H9 (cell line): ENCODE results near the gene TMCC3. TPM values are rescaled to one million over a fixed set of nuclear protein-coding genes. Genes with fewer than 3 reads are reported as not detected.

Source experiments
- DNase-seq: peaks from one replicate; pipeline ENCODE4 v3.0.0-alpha.2; 2017
- H2AFZ ChIP-seq: one replicate; pipeline ENCODE4 v1.6.1; 2013; ENCODE audit warnings: mild to moderate bottlenecking, low read length, control low read depth, moderate library complexity
- H2AK5ac ChIP-seq: 2 replicates; pipeline ENCODE4 v1.6.1; 2013; ENCODE audit warnings: low read length, control low read depth, mixed read lengths; ENCODE audit not compliant: insufficient read length
- H2BK120ac ChIP-seq: one replicate; pipeline ENCODE4 v1.6.1; 2013; ENCODE audit warnings: low read depth, mild to moderate bottlenecking, low read length, control low read depth, inconsistent platforms; ENCODE audit not compliant: poor library complexity, severe bottlenecking
- H2BK12ac ChIP-seq: 2 replicates; pipeline ENCODE4 v1.6.1; 2013; ENCODE audit warnings: low read length, control low read depth, mixed read lengths, low read depth; ENCODE audit not compliant: insufficient read length
- H2BK15ac ChIP-seq: 2 replicates; pipeline ENCODE4 v1.6.1; 2013; ENCODE audit warnings: low read depth, low read length, control low read depth
- H2BK20ac ChIP-seq: one replicate; pipeline ENCODE4 v1.6.1; 2013; ENCODE audit warnings: low read depth, mild to moderate bottlenecking, low read length, control low read depth, inconsistent platforms; ENCODE audit not compliant: poor library complexity, severe bottlenecking
- H2BK5ac ChIP-seq: 2 replicates; pipeline ENCODE4 v1.6.1; 2013; ENCODE audit warnings: low read length, control low read depth, mixed read lengths; ENCODE audit not compliant: insufficient read length
- H3K14ac ChIP-seq: 2 replicates; pipeline ENCODE4 v1.6.1; 2013; ENCODE audit warnings: low read length, control low read depth; ENCODE audit not compliant: insufficient read depth
- H3K18ac ChIP-seq: 2 replicates; pipeline ENCODE4 v1.6.1; 2013; ENCODE audit warnings: low read depth, mild to moderate bottlenecking, mixed read lengths, low read length, control low read depth; ENCODE audit not compliant: insufficient read length
- H3K23ac ChIP-seq: 2 replicates; pipeline ENCODE4 v1.6.1; 2013; ENCODE audit warnings: low read length, control low read depth, mixed read lengths, low read depth; ENCODE audit not compliant: insufficient read length
- H3K23me2 ChIP-seq: 2 replicates; pipeline ENCODE4 v1.6.1; 2013; ENCODE audit warnings: low read depth, mild to moderate bottlenecking, mixed read lengths, low read length, control low read depth; ENCODE audit not compliant: insufficient read length, poor library complexity, severe bottlenecking
- H3K27ac ChIP-seq: 2 replicates; pipeline ENCODE4 v1.5.1; 2013; ENCODE audit warnings: low read length, control low read depth, mixed read lengths, low read depth; ENCODE audit not compliant: insufficient read length
- H3K27me3 ChIP-seq: 2 replicates; pipeline ENCODE4 v1.6.1; 2013; ENCODE audit warnings: low read length, control low read depth, inconsistent platforms; ENCODE audit not compliant: insufficient read depth
- H3K4ac ChIP-seq: 2 replicates; pipeline ENCODE4 v1.6.1; 2013; ENCODE audit warnings: low read depth, mild to moderate bottlenecking, control low read depth, inconsistent platforms, low read length, moderate library complexity
- H3K4me1 ChIP-seq: 2 replicates; pipeline ENCODE4 v1.6.1; 2013; ENCODE audit warnings: low read length, control low read depth, inconsistent platforms; ENCODE audit not compliant: insufficient read depth
- H3K4me2 ChIP-seq: 2 replicates; pipeline ENCODE4 v1.6.1; 2013; ENCODE audit warnings: low read length, control low read depth, mixed read lengths; ENCODE audit not compliant: insufficient read length, insufficient read depth
- H3K56ac ChIP-seq: 2 replicates; pipeline ENCODE4 v1.6.1; 2013; ENCODE audit warnings: low read depth, mild to moderate bottlenecking, mixed read lengths, low read length, control low read depth; ENCODE audit not compliant: insufficient read length
- H3K79me1 ChIP-seq: 2 replicates; pipeline ENCODE4 v1.6.1; 2013; ENCODE audit warnings: low read depth, mild to moderate bottlenecking, moderate library complexity, low read length, control low read depth, inconsistent platforms; ENCODE audit not compliant: insufficient read depth, poor library complexity, severe bottlenecking
- H3K79me2 ChIP-seq: 2 replicates; pipeline ENCODE4 v1.6.1; 2013; ENCODE audit warnings: low read length, control low read depth, inconsistent platforms; ENCODE audit not compliant: insufficient read depth
- H3K9ac ChIP-seq: 2 replicates; pipeline ENCODE4 v1.6.1; 2013; ENCODE audit warnings: low read length, control low read depth, mixed read lengths; ENCODE audit not compliant: insufficient read length; ENCODE audit errors: extremely low read depth
- H3K9me3 ChIP-seq: one replicate; pipeline ENCODE4 v1.6.1; 2013; ENCODE audit warnings: low read depth, low read length, inconsistent platforms; ENCODE audit not compliant: control insufficient read depth
- H3T11ph ChIP-seq: one replicate; pipeline ENCODE4 v1.6.1; 2013; ENCODE audit warnings: mild to moderate bottlenecking, low read length, control low read depth, inconsistent platforms
- H4K20me1 ChIP-seq: one replicate; pipeline ENCODE4 v1.6.1; 2013; ENCODE audit not compliant: control insufficient read depth, insufficient read length, insufficient read depth
- H4K5ac ChIP-seq: 2 replicates; pipeline ENCODE4 v1.6.1; 2013; ENCODE audit warnings: low read depth, mild to moderate bottlenecking, mixed read lengths, low read length, control low read depth; ENCODE audit not compliant: insufficient read length
- H4K8ac ChIP-seq: replicated peaks from 2 replicates; pipeline ENCODE4 v1.6.1; 2013; ENCODE audit warnings: low read length, control low read depth, mixed read lengths, low read depth; ENCODE audit not compliant: insufficient read length
- H4K91ac ChIP-seq: 2 replicates; pipeline ENCODE4 v1.6.1; 2013; ENCODE audit warnings: low read depth, mild to moderate bottlenecking, moderate library complexity, mixed read lengths, low read length, control low read depth; ENCODE audit not compliant: insufficient read length
- H3K27ac Mint-ChIP-seq, 3 experiments: 2 replicates in 2 of 3; 3 replicates in 1 of 3; pipeline ENCODE4 v1.8.0; 2020 to 2021; ENCODE audit warnings: mixed read lengths in 3 of 3, mild to moderate bottlenecking in 1 of 3, moderate library complexity in 1 of 3
- H3K27me3 Mint-ChIP-seq: 2 replicates; pipeline ENCODE4 v1.8.0; 2021; ENCODE audit warnings: low read depth, mild to moderate bottlenecking, moderate library complexity, mixed read lengths
- H3K36me3 Mint-ChIP-seq, 3 experiments: 2 replicates in 2 of 3; 3 replicates in 1 of 3; pipeline ENCODE4 v1.8.0; 2020 to 2021; ENCODE audit warnings: low read depth in 3 of 3, mixed read lengths in 3 of 3; ENCODE audit not compliant: insufficient read depth in 1 of 3
- H3K4me1 Mint-ChIP-seq, 2 experiments: 2 replicates each; pipeline ENCODE4 v1.8.0; 2020; ENCODE audit warnings: mixed read lengths in 2 of 2
- H3K4me3 Mint-ChIP-seq, 2 experiments: 2 replicates in 1 of 2; 3 replicates in 1 of 2; pipeline ENCODE4 v1.8.0; 2020 to 2021; ENCODE audit warnings: mild to moderate bottlenecking in 2 of 2, mixed read lengths in 2 of 2, moderate library complexity in 1 of 2
- H3K9me3 Mint-ChIP-seq, 2 experiments: 2 replicates in 1 of 2; 3 replicates in 1 of 2; pipeline ENCODE4 v1.8.0; 2020; ENCODE audit warnings: mild to moderate bottlenecking in 2 of 2, mixed read lengths in 2 of 2, moderate library complexity in 1 of 2
- WGBS: extraction: QIAGEN DNeasy Blood & Tissue Kit; methylation state at CpG from one replicate; pipeline ENCODE4 v1.1.7; 2013; ENCODE audit warnings: missing lambda C conversion rate, low lambda C conversion rate, mixed read lengths; ENCODE audit not compliant: insufficient read length; ENCODE audit errors: extremely low coverage; 5-methylcytosine and 5-hydroxymethylcytosine counted together
- total RNA-seq: library from RNA; stranded (reverse); gene quantifications from 2 replicates; pipeline ENCODE4 v1.2.1, GENCODE V29; 2021
- TF ChIP-seq, protein P1 (sequence below): fragments of 200-600 bp; sonication (generic); conservative IDR thresholded peaks from 3 replicates; pipeline ENCODE4 v1.8.0; 2021; ENCODE audit warnings: antibody characterized with exemption, mild to moderate bottlenecking

Gene TMCC3
- total RNA-seq, 1 experiment from 2014 or later = 0.87 TPM

DNA sequence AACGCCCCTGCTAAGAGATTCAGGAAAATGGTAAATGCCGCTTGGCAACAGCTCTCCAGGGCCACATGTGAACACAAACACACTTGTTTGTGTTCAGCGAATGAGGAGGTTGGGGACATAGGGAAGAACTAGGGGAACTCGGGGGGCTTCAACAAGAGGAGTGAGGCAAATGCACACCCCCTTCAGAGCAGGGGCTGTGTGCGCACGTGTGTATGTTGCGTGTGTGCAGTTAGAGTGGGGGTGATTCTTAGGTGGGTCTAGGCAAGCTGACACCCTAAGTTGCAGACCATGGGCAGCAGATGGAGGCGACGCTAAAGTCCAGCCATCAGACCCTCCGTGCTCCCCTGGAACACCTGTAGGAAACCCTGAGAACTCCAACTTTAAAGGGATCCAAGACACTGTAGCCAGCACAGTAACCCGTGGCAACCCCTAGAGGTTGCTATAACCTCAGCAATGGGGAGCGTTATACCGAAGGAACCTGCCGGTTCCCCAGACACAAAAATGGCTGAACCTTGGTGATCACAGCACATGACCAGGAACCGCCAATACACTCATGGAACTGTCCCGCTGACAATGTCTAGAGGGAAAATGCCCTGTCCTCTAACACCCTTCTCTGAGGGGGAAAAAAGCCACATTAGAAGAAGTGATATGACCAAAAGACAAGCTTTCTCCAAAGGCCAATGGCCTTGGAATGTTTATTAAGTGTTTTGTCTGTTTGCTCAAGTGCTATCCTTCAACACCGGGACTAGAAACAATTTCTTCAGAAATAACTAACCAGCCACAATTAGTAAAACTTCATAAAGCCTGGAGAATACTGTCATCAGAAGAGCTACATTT lies 104.2 kb downstream of the TMCC3 start:
- Histone ChIP-seq H3K9ac (no peak overlapping the region), H2BK5ac (no peak overlapping the region), H4K20me1 (no peaks in the 10 kb centered on the region), H2BK12ac (no peak overlapping the region), H4K91ac (no peak overlapping the region), H3K56ac (no peak overlapping the region), H3K14ac (no peak overlapping the region), H3K23ac (no peak overlapping the region), H3K18ac (no peak overlapping the region), H2AK5ac (no peak overlapping the region), H3K4ac (no peak overlapping the region), H2BK120ac (no peak overlapping the region), H3K9me3 (peaks cover 6% of the 10 kb centered on the region), H3K4me2 (no peak overlapping the region), H2AFZ (no peak overlapping the region), H3K23me2 (no peaks in the 10 kb centered on the region), H3K79me1 (no peaks in the 10 kb centered on the region), H4K8ac (no peak overlapping the region), H3K4me1 (no peaks in the 10 kb centered on the region), H3T11ph (no peak overlapping the region), H4K5ac (no peak overlapping the region), H2BK20ac (no peak overlapping the region), H3K27me3 (no peaks in the 10 kb centered on the region), H3K79me2 (no peaks in the 10 kb centered on the region), H3K27ac (no peak overlapping the region), H2BK15ac (no peak overlapping the region)
- DNase-seq = peak; percentile 78
- Mint-ChIP-seq H3K27ac (no peak overlapping the region), H3K4me3 (no peak overlapping the region), H3K36me3 (peaks cover 18 to 20% (median 20%) of the 10 kb centered on the region in 3 experiments), H3K9me3 (peaks cover 27 to 31% of the 10 kb centered on the region in 2 experiments), H3K4me1 (0 out of 4 replicates have a peak, but pooled peaks cover 0 to 2% of the 10 kb centered on the region in 2 experiments), H3K27me3 (peaks cover 16% of the 10 kb centered on the region)
- TF ChIP-seq, protein P1, sequence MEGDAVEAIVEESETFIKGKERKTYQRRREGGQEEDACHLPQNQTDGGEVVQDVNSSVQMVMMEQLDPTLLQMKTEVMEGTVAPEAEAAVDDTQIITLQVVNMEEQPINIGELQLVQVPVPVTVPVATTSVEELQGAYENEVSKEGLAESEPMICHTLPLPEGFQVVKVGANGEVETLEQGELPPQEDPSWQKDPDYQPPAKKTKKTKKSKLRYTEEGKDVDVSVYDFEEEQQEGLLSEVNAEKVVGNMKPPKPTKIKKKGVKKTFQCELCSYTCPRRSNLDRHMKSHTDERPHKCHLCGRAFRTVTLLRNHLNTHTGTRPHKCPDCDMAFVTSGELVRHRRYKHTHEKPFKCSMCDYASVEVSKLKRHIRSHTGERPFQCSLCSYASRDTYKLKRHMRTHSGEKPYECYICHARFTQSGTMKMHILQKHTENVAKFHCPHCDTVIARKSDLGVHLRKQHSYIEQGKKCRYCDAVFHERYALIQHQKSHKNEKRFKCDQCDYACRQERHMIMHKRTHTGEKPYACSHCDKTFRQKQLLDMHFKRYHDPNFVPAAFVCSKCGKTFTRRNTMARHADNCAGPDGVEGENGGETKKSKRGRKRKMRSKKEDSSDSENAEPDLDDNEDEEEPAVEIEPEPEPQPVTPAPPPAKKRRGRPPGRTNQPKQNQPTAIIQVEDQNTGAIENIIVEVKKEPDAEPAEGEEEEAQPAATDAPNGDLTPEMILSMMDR = peak; percentile 89
- WGBS = no CpG with 5 or more reads among the region's 17 CpGs
